Subcutaneous abdominal adipose tissue (tissue), 5 donors: ENCODE data around the gene PNLDC1.
"Not testable (repeated sequence)": the region's sequence is repeated elsewhere in the genome, so short reads cannot be mapped to it uniquely, and the experiment has no call there.

ENCODE experiments used
- H3K27ac ChIP-seq: one replicate; pipeline ENCODE4 v1.7.0; 2013; ENCODE audit warnings: low read depth, mild to moderate bottlenecking, inconsistent platforms, low read length, moderate library complexity
- H3K27me3 ChIP-seq, 5 donors: one replicate each; pipeline ENCODE4 v1.7.0; 2013; ENCODE audit warnings: low read length in 5 of 5, inconsistent platforms in 1 of 5; ENCODE audit not compliant: control insufficient read depth in 5 of 5, insufficient read depth in 4 of 5
- H3K36me3 ChIP-seq, 5 donors: one replicate each; pipeline ENCODE4 v1.7.0; 2013; ENCODE audit warnings: low read length in 5 of 5; ENCODE audit not compliant: control insufficient read depth in 5 of 5, insufficient read depth in 5 of 5
- H3K4me1 ChIP-seq, 5 donors: one replicate each; pipeline ENCODE4 v1.7.0; 2013; ENCODE audit warnings: low read length in 5 of 5, mild to moderate bottlenecking in 3 of 5, moderate library complexity in 1 of 5; ENCODE audit not compliant: control insufficient read depth in 5 of 5, insufficient read depth in 5 of 5
- H3K4me3 ChIP-seq, 5 donors: one replicate each; pipeline ENCODE4 v1.7.0; 2013; ENCODE audit warnings: low read length in 5 of 5, low read depth in 1 of 5
- H3K9ac ChIP-seq, 5 donors: one replicate each; pipeline ENCODE4 v1.7.0; 2013; ENCODE audit warnings: low read length in 5 of 5, mild to moderate bottlenecking in 4 of 5, moderate library complexity in 3 of 5
- H3K9me3 ChIP-seq, 5 donors: one replicate each; pipeline ENCODE4 v1.7.0; 2013; ENCODE audit warnings: low read length in 5 of 5; ENCODE audit not compliant: control insufficient read depth in 5 of 5
- donor health status: healthy.
- donor health status: healthy.
- donor health status: healthy.
- donor health status: healthy.
- donor health status: healthy.

PNLDC1 gene

GRCh38 chr6:159844737-159845645 lies 44.9 kb downstream of the PNLDC1 start:
- H3K36me3 ChIP-seq: no peaks in the 10 kb centered on the region
- no peak overlapping the region for H3K9ac ChIP-seq
- H3K4me1 ChIP-seq: no peaks in the 10 kb centered on the region
- H3K27me3 ChIP-seq: no peaks in the 10 kb centered on the region
- no peak overlapping the region for H3K27ac ChIP-seq
- no peaks in the 10 kb centered on the region for H3K9me3 ChIP-seq
- H3K4me3 ChIP-seq: no peak overlapping the region

- H3K27ac ChIP-seq, H3K9me3 ChIP-seq, H3K9ac ChIP-seq, H3K4me1 ChIP-seq, H3K36me3 ChIP-seq, H3K4me3 ChIP-seq, H3K27me3 ChIP-seq: not testable (repeated sequence)
These were observed 48.5 kb downstream of the PNLDC1 start for GRCh38 chr6:159848552-159848951.

GRCh38 chr6:159849851-159850250 lies 49.8 kb downstream of the PNLDC1 start:
- not testable (repeated sequence) for H3K36me3 ChIP-seq, H3K4me3 ChIP-seq, H3K27ac ChIP-seq, H3K9me3 ChIP-seq, H3K27me3 ChIP-seq, H3K9ac ChIP-seq
- peaks cover 0 to 13% (median 0%) of the 10 kb centered on the region in 5 donors for H3K4me1 ChIP-seq

- Histone ChIP-seq H3K27ac (no peak overlapping the region), H3K9me3 (peaks cover 0 to 4% (median 0%) of the 10 kb centered on the region in 5 donors), H3K36me3 (no peaks in the 10 kb centered on the region), H3K4me1 (peaks cover 0 to 13% (median 0%) of the 10 kb centered on the region in 5 donors), H3K27me3 (no peaks in the 10 kb centered on the region), H3K4me3 (no peak overlapping the region), H3K9ac (no peak overlapping the region)
These were observed 52.8 kb downstream of the PNLDC1 start for GRCh38 chr6:159852877-159853276.

GRCh38 chr6:159853754-159854153 lies 53.7 kb downstream of the PNLDC1 start:
- H3K27ac ChIP-seq: no peak overlapping the region

GRCh38 chr6:159854959-159855358 lies 54.9 kb downstream of the PNLDC1 start:
- peaks cover 0 to 1% (median 0%) of the 10 kb centered on the region in 5 donors for H3K27me3 ChIP-seq
- H3K9ac ChIP-seq: no peak overlapping the region
- peaks cover 0 to 4% (median 0%) of the 10 kb centered on the region in 5 donors for H3K9me3 ChIP-seq
- H3K4me3 ChIP-seq: no peak overlapping the region
- no peak overlapping the region for H3K27ac ChIP-seq
- H3K36me3 ChIP-seq: no peaks in the 10 kb centered on the region
- H3K4me1 ChIP-seq: peaks cover 0 to 13% (median 0%) of the 10 kb centered on the region in 5 donors

More at GRCh38 chr6:159853754-159854153, 53.7 kb downstream of the PNLDC1 start:
- no peak overlapping the region for H3K4me3 ChIP-seq
- no peak overlapping the region for H3K9ac ChIP-seq
- no peaks in the 10 kb centered on the region for H3K36me3 ChIP-seq
- H3K4me1 ChIP-seq: peaks cover 0 to 13% (median 0%) of the 10 kb centered on the region in 5 donors
- H3K27me3 ChIP-seq: no peaks in the 10 kb centered on the region
- peaks cover 0 to 4% (median 0%) of the 10 kb centered on the region in 5 donors for H3K9me3 ChIP-seq

- H3K27me3 ChIP-seq: peaks cover 0 to 3% (median 3%) of the 10 kb centered on the region in 5 donors
These were observed 58.2 kb downstream of the PNLDC1 start for GRCh38 chr6:159858259-159858658.

GRCh38 chr6:159860482-159860881 lies 60.4 kb downstream of the PNLDC1 start:
- Histone ChIP-seq H3K27ac (no peak overlapping the region), H3K36me3 (no peaks in the 10 kb centered on the region), H3K27me3 (peaks cover 0 to 3% (median 3%) of the 10 kb centered on the region in 5 donors), H3K9me3 (peaks cover 0 to 4% (median 0%) of the 10 kb centered on the region in 5 donors), H3K9ac (no peak overlapping the region), H3K4me1 (no peaks in the 10 kb centered on the region), H3K4me3 (no peak overlapping the region)

More at GRCh38 chr6:159858259-159858658, 58.2 kb downstream of the PNLDC1 start:
- Histone ChIP-seq H3K4me1 (peaks cover 0 to 7% (median 0%) of the 10 kb centered on the region in 5 donors), H3K27ac (no peak overlapping the region), H3K9ac (no peak overlapping the region), H3K4me3 (no peak overlapping the region), H3K36me3 (no peaks in the 10 kb centered on the region), H3K9me3 (peaks cover 0 to 4% (median 0%) of the 10 kb centered on the region in 5 donors)

GRCh38 chr6:159862103-159862502 lies 62.0 kb downstream of the PNLDC1 start:
- H3K4me3 ChIP-seq: no peak overlapping the region
- H3K4me1 ChIP-seq: no peaks in the 10 kb centered on the region
- peaks cover 0 to 3% (median 3%) of the 10 kb centered on the region in 5 donors for H3K27me3 ChIP-seq
- peaks cover 0 to 3% (median 0%) of the 10 kb centered on the region in 5 donors for H3K9me3 ChIP-seq
- no peaks in the 10 kb centered on the region for H3K36me3 ChIP-seq
- no peak overlapping the region for H3K27ac ChIP-seq
- H3K9ac ChIP-seq: no peak overlapping the region

GRCh38 chr6:159863341-159863740 lies 63.3 kb downstream of the PNLDC1 start:
- H3K27ac ChIP-seq, H3K4me1 ChIP-seq, H3K9ac ChIP-seq, H3K27me3 ChIP-seq, H3K4me3 ChIP-seq, H3K9me3 ChIP-seq, H3K36me3 ChIP-seq: not testable (repeated sequence)
